ENCODE results near the gene CPN2.

CPN2 gene

GRCh38 chr3:194293546-194294198, 57.5 kb downstream of the CPN2 start:
- no peaks in the 10 kb centered on the region for H3K27me3 ChIP-seq (ENCODE audit: insufficient read depth, low read length, poor library complexity, severe bottlenecking)
- H4K20me1 ChIP-seq (ENCODE audit: insufficient read depth, low read length, poor library complexity, severe bottlenecking): no peaks in the 10 kb centered on the region
- H3K4me3 ChIP-seq (ENCODE audit: low read length, poor library complexity, severe bottlenecking): no peak overlapping the region
- H3K9ac ChIP-seq (ENCODE audit: low read depth, low read length, poor library complexity, severe bottlenecking): no peak overlapping the region
- peaks cover 11% of the 10 kb centered on the region for H3K4me1 ChIP-seq (ENCODE audit: insufficient read depth, low read length, poor library complexity, severe bottlenecking)
- H3K36me3 ChIP-seq (ENCODE audit: insufficient read depth, low read length): no peaks in the 10 kb centered on the region
- no peaks in the 10 kb centered on the region for H3K79me2 ChIP-seq (ENCODE audit: insufficient read depth, low read length)
- no peak overlapping the region for H3K4me2 ChIP-seq (ENCODE audit: low read depth, low read length, poor library complexity, severe bottlenecking)
- H3K9me3 ChIP-seq (ENCODE audit: insufficient read depth, low read depth, low read length): no peaks in the 10 kb centered on the region
- H3K9me2 ChIP-seq (replicated peaks; ENCODE audit: low read depth, low read length): no peaks in the 10 kb centered on the region
- no peak for TF ChIP-seq CTCF (conservative IDR thresholded peaks at IDR 0.05; ENCODE audit: low read length)
- TF ChIP-seq EZH2phosphoT487 (IDR thresholded peaks at IDR 0.05; ENCODE audit: borderline replicate concordance): no peak
- H3F3A ChIP-seq (ENCODE audit: low read depth): no peaks in the 10 kb centered on the region
- H2AFZ ChIP-seq (ENCODE audit: low read length): no peak overlapping the region

DNA sequence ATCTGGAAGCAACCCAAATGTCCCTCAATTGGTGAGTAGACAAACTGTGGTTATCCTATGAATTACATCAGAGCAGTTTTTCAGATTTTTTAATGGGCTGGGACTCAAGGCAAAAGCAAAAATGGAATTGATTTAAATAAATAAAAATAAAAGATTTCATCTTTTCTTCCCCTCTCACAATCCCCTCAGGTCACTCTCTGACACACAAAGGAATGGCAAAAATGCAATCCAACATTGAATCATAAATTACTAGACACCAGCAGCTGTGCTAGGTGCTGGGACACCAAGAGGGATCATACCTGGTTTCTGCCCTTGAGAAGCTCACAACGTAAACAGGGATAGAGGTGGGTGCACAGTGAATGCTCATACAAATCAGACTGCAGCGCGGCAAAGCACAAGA, 58.8 kb downstream of the CPN2 start:
- no peaks in the 10 kb centered on the region for H4K20me1 ChIP-seq (ENCODE audit: insufficient read depth, low read length, poor library complexity, severe bottlenecking)
- peaks cover 9% of the 10 kb centered on the region for H3K4me1 ChIP-seq (ENCODE audit: insufficient read depth, low read length, poor library complexity, severe bottlenecking)
- H3K9me2 ChIP-seq (replicated peaks; ENCODE audit: low read depth, low read length): no peaks in the 10 kb centered on the region
- H3K79me2 ChIP-seq (ENCODE audit: insufficient read depth, low read length): no peaks in the 10 kb centered on the region
- no peaks in the 10 kb centered on the region for H3F3A ChIP-seq (ENCODE audit: low read depth)
- no peak overlapping the region for H3K4me3 ChIP-seq (ENCODE audit: low read length, poor library complexity, severe bottlenecking)
- no peak overlapping the region for H3K9ac ChIP-seq (ENCODE audit: low read depth, low read length, poor library complexity, severe bottlenecking)
- no peak overlapping the region for H3K4me2 ChIP-seq (ENCODE audit: low read depth, low read length, poor library complexity, severe bottlenecking)
- H2AFZ ChIP-seq (ENCODE audit: low read length): no peak overlapping the region
- TF ChIP-seq EZH2phosphoT487 (IDR thresholded peaks at IDR 0.05; ENCODE audit: borderline replicate concordance): no peak
- no peak for TF ChIP-seq CTCF (conservative IDR thresholded peaks at IDR 0.05; ENCODE audit: low read length)
- H3K36me3 ChIP-seq (ENCODE audit: insufficient read depth, low read length): no peaks in the 10 kb centered on the region
- no peaks in the 10 kb centered on the region for H3K27me3 ChIP-seq (ENCODE audit: insufficient read depth, low read length, poor library complexity, severe bottlenecking)
- no peaks in the 10 kb centered on the region for H3K9me3 ChIP-seq (ENCODE audit: insufficient read depth, low read depth, low read length)
